A549 treated with Hydrocortisone at 1 μM for 4 hours (cell line): ENCODE results near the gene TMOD2. TPM values are rescaled to one million over a fixed set of nuclear protein-coding genes. Genes with fewer than 3 reads are reported as not detected.

Source experiments
- total RNA-seq: library from RNA; stranded (reverse); fragments of 200-300 nt; extraction: Qiagen RNA extraction; gene quantifications from 5 replicates; pipeline ENCODE4 v1.2.3, GENCODE V29; 2022

Gene TMOD2
- 1.1 to 2.5 TPM (median 2.0 TPM) in 5 replicates for total RNA-seq

DNA sequence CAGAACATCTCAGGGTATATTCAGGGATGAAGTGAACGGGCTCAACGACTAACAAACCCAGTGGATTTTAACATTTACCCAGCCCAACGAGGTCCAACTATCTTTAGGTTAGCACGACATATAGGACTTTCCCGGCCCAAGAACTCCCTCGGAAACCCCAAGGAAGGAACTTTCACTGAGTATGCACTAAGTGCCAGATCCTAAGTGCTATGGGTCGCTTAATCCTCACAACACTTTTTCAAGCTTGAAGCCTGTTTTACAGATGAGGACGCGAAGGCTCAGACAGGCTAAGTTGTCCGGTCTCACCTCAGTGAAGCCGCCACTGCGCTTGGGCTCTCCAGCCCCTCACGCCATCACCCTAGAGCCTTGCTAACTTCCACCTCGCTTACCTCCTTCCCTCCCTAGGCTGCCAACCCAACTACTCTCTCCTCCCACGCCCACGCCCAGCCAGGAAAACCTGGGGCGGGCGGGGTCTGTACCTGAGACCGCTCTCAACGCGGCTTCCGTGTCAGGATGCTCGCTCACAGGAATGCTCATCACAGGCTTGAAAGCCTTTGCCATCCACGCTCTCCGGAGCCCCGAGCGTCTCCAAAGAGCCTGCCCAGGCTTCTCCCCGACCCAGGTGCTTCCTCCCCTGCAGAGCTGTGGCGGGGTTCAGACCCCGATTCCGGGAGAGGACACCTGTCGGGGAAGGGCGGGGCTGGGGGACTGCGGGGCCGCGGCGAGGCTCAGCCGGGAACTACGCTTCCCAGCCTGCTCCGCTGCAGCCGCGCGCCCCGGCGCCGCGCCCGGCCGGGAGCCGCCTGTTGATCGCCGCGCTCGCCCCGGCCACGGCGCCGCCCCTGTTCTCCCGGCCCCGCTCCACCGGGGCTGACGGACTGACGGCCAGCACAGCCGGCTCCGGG lies at the start of gene TMOD2:
Gene TMOD2 (plus strand): TSS at position 806 of the 905 bp plus-strand sequence. CDS start 14,845 bp downstream, outside the sequence.

DNA sequence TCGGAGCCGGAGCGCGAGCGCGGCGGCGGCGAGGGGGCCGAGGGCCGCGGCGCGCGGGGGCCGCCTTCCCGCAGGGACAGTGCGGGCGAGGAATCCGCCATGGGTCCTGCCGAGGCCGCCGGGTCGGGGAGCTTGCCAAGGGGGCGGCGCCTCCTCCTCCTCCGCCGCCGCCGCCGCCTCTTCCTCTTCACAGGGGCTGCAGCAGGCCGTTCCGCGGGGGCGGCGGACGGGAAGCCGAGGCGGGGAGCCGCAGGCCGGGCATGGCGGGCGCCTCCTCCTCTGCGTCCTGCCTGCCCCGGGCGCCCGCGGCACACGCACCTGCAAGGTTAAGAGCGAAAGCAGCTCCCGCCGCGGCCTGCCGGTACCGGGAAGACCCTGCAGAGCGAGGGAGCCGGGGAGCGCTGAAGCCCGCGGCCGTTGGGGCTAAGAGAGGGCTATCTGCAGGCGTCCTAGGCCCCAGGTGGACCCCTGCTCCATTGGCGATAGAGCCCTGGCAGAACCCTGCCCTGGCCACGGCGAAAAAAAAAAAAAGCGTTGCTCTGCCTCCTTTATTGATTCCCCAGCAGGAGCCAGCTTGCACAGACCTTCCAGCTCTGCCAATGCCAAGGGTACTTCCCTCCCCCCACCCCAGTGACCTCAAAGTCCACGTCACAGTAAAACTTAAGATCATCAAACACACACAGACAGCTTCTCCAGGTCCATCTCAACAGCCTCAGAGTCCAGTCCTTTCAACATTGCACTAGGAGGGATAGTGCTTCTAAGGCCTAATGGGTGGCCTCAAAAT lies 13.7 kb upstream of the TMOD2 start, which contains the start of gene LYSMD2:
Gene LYSMD2 (minus strand): TSS at position 134 of the 784 bp plus-strand sequence. CDS start 33 bp downstream, at position 101.

GRCh38 chr15:51829376-51830275 lies 78.2 kb downstream of the TMOD2 start, which contains the start of gene TMOD3:
TMOD3 (plus strand) TSS chr15:51829653; CDS start chr15:51862885, 33,232 bp downstream.

Other genes with a start within 250 kb of the TMOD2 start
- 14.3 to 21.2 TPM (median 17.6 TPM) in 5 replicates for gene DMXL2, start 128.8 kb upstream of the TMOD2 start, total RNA-seq
- gene SCG3, start 70.1 kb upstream of the TMOD2 start, total RNA-seq = 0.03 to 0.09 TPM (median 0.05 TPM) in 4 of 5 replicates, not detected in the other
- gene LYSMD2, start 13.9 kb upstream of the TMOD2 start, total RNA-seq = 19.7 to 28.0 TPM (median 25.4 TPM) in 5 replicates
- gene TMOD3, start 78.1 kb downstream of the TMOD2 start, total RNA-seq = 47.3 to 77.4 TPM (median 62.4 TPM) in 5 replicates
- gene LEO1, start 220.2 kb downstream of the TMOD2 start, total RNA-seq = 44.3 to 71.5 TPM (median 45.7 TPM) in 5 replicates